K562 treated with DMSO at 1 percent for 24 hours (cell line): ENCODE results near the gene CRKL. TPM values are rescaled to one million over a fixed set of nuclear protein-coding genes. Genes with fewer than 3 reads are reported as not detected.

Experiments used
- total RNA-seq: library from RNA; unstranded; fragments of 300-600 nt; gene quantifications from 2 replicates; pipeline ENCODE4 v1.2.3, GENCODE V29; 2022; ENCODE audit warnings: low read depth; ENCODE audit not compliant: insufficient read depth

CRKL gene, protein sequence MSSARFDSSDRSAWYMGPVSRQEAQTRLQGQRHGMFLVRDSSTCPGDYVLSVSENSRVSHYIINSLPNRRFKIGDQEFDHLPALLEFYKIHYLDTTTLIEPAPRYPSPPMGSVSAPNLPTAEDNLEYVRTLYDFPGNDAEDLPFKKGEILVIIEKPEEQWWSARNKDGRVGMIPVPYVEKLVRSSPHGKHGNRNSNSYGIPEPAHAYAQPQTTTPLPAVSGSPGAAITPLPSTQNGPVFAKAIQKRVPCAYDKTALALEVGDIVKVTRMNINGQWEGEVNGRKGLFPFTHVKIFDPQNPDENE
- total RNA-seq = 155 and 159 TPM in 2 replicates

DNA sequence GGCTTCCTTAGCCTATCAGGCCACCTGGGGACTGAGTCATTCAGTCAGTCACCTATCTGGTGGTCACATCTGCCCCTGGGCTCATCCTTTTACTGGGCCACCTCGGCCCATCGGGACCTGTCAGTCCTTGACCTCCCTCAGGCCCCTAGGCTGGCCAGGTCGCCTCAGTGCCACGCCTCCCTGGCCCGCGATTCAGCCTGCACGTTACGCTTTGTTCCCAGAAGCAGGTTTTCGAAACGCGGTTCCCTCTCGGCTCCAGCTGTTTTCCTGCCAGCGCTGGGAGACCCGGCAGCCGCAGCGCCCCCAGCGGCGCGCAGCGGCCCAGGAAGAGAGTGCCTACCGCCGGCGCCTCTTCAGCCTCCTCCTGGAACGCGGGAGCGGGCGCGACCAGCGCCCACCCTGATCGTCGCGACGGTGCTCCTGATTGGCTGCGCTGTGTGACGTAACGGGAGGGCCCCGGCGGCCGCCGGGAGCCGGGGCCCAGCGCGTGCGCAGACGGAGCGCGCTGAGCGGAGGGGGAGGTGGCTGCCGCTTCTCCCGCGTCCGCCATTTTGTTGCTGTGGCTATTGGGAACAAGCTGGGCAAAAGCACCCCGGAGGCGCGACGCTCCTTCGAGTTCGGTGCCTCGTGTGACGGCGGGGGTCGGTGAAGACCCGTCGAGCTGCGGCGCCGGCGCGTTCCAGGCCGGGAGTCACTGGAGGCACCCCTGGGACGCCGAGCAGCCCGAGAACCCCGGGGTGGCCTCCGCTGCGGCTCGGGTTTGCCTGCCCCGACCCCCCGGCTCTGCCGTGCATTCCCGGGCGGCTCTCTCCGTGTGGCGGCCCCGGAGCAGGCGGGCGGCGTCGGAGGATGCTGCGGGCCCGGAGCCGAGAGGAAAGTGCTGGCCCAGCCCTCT lies at the start of gene CRKL:
CRKL (plus strand) TSS at position 492 of the 895 bp plus-strand sequence. CDS start 528 bp downstream, outside the sequence.

DNA sequence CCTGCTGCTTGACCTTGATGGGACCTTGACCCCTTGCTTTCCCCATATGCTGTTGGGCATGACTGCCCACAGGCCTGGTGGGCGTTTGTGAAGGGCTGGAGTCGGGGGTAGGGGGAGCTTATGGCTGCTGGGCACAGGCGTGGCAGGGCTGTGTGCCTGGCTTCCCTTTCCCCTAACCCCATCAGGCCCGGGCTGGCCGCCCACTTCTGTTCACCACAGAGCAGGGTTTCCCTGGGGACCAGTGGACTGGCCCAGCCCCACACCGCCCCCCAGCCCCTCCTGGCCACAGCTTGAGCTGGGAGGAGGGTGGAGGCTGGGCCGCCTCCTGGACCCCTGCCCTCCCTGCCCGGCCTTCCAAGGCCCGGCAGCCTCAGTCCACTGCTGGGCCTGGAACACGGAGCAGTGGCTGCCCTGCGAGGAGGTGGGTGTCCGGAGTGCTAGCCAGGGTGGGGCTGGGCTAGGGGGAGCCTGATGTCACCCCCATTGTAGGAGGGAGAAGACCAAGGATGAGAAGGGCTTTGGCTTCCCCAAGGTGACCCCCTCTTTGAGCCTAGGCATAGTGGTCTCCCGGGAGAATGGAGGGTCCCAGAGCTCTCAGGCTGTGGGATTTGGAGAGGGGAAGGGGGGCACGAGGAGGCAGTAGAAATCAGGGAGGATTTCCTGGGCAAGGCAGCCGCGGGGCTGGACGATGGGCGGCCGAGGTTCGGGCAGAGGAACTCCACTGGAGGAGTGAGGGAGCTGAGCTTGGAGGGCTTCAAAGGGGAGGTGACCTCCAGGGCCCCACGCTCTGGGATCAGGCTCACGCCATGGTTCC lies 49.9 kb downstream of the CRKL start, which contains the start of gene AIFM3:
AIFM3 (plus strand) TSS at position 373 of the 814 bp plus-strand sequence. CDS start 690 bp downstream, outside the sequence.

DNA sequence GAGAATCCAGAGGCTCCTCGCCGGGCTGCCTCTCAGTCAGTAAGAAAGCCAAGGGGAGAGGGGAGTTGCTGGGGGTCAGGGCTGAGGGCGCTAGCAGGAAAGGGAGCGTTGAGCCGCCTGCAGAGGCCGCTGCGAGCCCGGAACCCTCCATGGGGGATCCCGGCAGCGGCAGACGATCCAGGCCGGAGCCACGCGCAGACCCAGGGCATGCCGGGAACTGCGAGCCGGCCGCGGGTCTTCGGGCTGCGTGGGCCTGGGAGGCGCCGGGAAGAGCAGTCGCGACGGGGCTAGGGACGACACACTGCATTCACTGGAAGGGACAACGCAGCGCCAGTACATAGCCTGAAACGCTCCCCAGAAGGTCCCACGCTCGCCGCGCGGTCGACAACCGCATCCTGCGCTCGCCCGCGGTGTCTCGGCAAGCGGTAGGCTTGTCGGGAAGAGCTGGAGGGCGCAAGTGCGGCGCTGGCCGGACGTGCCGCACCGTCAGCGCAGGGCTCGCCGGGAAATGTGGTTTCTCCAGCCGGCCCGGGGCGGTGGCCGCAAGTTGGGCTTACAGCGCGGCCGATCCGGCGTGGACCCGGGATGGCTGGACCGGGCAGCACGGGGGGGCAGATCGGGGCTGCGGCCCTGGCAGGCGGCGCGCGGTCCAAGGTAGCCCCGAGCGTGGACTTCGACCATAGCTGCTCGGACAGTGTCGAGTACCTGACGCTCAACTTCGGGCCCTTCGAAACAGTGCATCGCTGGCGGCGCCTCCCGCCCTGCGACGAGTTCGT lies 64.8 kb downstream of the CRKL start, which contains the start of gene LZTR1:
LZTR1 (plus strand) TSS at position 511 of the 776 bp plus-strand sequence; CDS start at position 586, 75 bp downstream.

GRCh38 chr22:21001601-21002325 lies 84.6 kb downstream of the CRKL start, which contains the start of gene THAP7:
Gene THAP7 (minus strand): TSS chr22:21002118. CDS start chr22:21001911, 207 bp downstream.

Other genes starting within 250 kb of the CRKL start
- gene SERPIND1, start 143.3 kb upstream of the CRKL start, total RNA-seq = not detected in 2 replicates
- 240 and 257 TPM in 2 replicates for gene PI4KA, start 58.6 kb upstream of the CRKL start, total RNA-seq
- 89.0 and 89.5 TPM in 2 replicates for gene SNAP29, start 58.4 kb upstream of the CRKL start, total RNA-seq
- gene AIFM3, start 49.8 kb downstream of the CRKL start, total RNA-seq = 0.37 TPM in 1 of 2 replicates, not detected in the other
- gene LZTR1, start 64.9 kb downstream of the CRKL start, total RNA-seq = 76.2 and 79.8 TPM in 2 replicates
- gene THAP7, start 84.7 kb downstream of the CRKL start, total RNA-seq = 221 and 253 TPM in 2 replicates
- 3.9 and 4.9 TPM in 2 replicates for gene P2RX6, start 97.8 kb downstream of the CRKL start, total RNA-seq
- 0.29 TPM in 1 of 2 replicates, not detected in the other for gene SLC7A4, start 115.2 kb downstream of the CRKL start, total RNA-seq
- gene LRRC74B, start 128.5 kb downstream of the CRKL start, total RNA-seq = not detected in 2 replicates